ENCODE measurements around the gene TBC1D23.

The TBC1D23 gene

DNA sequence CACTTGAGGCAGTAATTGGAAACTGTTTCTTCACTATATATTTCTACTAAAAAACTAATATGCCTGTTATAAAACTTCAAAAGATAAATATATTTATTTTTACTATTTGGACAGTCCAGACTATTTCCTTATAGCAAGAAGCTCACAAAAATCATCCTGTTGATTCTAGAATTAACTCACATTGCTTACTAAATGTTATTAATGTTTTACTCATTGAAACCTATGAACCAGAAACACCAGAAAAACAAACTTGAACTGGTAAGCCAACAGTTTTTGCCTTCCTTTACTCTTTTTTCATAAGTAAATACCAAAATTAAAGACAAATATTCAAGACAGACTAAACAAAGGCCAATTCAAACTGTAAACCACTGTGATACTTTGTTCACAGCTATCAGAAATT lies 113.7 kb downstream of the TBC1D23 start (continued):
- TF ChIP-seq, protein P1, sequence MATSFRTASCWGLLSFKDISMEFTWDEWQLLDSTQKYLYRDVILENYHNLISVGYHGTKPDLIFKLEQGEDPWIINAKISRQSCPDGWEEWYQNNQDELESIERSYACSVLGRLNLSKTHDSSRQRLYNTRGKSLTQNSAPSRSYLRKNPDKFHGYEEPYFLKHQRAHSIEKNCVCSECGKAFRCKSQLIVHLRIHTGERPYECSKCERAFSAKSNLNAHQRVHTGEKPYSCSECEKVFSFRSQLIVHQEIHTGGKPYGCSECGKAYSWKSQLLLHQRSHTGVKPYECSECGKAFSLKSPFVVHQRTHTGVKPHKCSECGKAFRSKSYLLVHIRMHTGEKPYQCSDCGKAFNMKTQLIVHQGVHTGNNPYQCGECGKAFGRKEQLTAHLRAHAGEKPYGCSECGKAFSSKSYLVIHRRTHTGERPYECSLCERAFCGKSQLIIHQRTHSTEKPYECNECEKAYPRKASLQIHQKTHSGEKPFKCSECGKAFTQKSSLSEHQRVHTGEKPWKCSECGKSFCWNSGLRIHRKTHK (tag by site-specific recombination; IDR thresholded peaks at IDR 0.05): no peak
- TF ChIP-seq ZNF202 (tag by site-specific recombination; IDR thresholded peaks at IDR 0.05; ENCODE audit: borderline replicate concordance): no peak
- TF ChIP-seq ZNF677 (tag by site-specific recombination; IDR thresholded peaks at IDR 0.05): no peak
- TF ChIP-seq, protein P2, sequence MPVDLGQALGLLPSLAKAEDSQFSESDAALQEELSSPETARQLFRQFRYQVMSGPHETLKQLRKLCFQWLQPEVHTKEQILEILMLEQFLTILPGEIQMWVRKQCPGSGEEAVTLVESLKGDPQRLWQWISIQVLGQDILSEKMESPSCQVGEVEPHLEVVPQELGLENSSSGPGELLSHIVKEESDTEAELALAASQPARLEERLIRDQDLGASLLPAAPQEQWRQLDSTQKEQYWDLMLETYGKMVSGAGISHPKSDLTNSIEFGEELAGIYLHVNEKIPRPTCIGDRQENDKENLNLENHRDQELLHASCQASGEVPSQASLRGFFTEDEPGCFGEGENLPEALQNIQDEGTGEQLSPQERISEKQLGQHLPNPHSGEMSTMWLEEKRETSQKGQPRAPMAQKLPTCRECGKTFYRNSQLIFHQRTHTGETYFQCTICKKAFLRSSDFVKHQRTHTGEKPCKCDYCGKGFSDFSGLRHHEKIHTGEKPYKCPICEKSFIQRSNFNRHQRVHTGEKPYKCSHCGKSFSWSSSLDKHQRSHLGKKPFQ (tag by site-specific recombination; IDR thresholded peaks at IDR 0.05): no peak
- TF ChIP-seq ZNF621 (tag by site-specific recombination; IDR thresholded peaks at IDR 0.05): no peak
- no peak for TF ChIP-seq ZEB2 (tag by site-specific recombination; IDR thresholded peaks at IDR 0.05)
- TF ChIP-seq, protein P3, sequence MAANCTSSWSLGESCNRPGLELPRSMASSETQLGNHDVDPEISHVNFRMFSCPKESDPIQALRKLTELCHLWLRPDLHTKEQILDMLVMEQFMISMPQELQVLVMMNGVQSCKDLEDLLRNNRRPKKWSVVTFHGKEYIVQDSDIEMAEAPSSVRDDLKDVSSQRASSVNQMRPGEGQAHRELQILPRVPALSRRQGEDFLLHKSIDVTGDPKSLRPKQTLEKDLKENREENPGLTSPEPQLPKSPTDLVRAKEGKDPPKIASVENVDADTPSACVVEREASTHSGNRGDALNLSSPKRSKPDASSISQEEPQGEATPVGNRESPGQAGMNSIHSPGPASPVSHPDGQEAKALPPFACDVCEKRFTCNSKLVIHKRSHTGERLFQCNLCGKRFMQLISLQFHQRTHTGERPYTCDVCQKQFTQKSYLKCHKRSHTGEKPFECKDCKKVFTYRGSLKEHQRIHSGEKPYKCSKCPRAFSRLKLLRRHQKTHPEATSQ (tag by site-specific recombination; IDR thresholded peaks at IDR 0.05): no peak
- TF ChIP-seq ZNF302 (tag by site-specific recombination; IDR thresholded peaks at IDR 0.05; ENCODE audit: low read depth): no peak
- no peak for TF ChIP-seq ZBTB8A (tag by site-specific recombination; IDR thresholded peaks at IDR 0.05)
